ENCODE measurements around the gene PILRA. TPM values are rescaled to one million over a fixed set of nuclear protein-coding genes. Genes with fewer than 3 reads are reported as not detected.
A peak's percentile ranks its signal among the peaks of the same experiment; 100 is the strongest.

The PILRA gene
- total and polyA plus RNA-seq, 2 of the 13 experiments (the other 11 are each of a cell fraction or from before 2014, with no cell fraction given) = 0.13 to 1.3 TPM

GRCh38 chr7:100435401-100436304, 62.4 kb downstream of the PILRA start (continued):
- TF ChIP-seq SPEN (CRISPR knock-in tag; IDR thresholded peaks at IDR 0.05; ENCODE audit: low read depth) (no peak; the same call in 1 of the 2 replicates), ATF7 (IDR thresholded peaks at IDR 0.05) (no peak), ATF7 (CRISPR knock-in tag; IDR thresholded peaks at IDR 0.05) (no peak), ZNF570 (CRISPR knock-in tag; IDR thresholded peaks at IDR 0.05; ENCODE audit: borderline replicate concordance) (no peak), TBP (CRISPR knock-in tag; IDR thresholded peaks at IDR 0.05) (no peak), REXO4 (CRISPR knock-in tag; IDR thresholded peaks at IDR 0.05; ENCODE audit: borderline replicate concordance) (no peak), SCMH1 (CRISPR knock-in tag; IDR thresholded peaks at IDR 0.05; ENCODE audit: borderline replicate concordance) (no peak), ZFP37 (CRISPR knock-in tag; IDR thresholded peaks at IDR 0.05; ENCODE audit: borderline replicate concordance) (0 out of 2 replicates have a peak, but pooled peaks have one; percentile 38), ZBTB25 (CRISPR knock-in tag; IDR thresholded peaks at IDR 0.05) (no peak), RFXAP (CRISPR knock-in tag; IDR thresholded peaks at IDR 0.05; ENCODE audit: borderline replicate concordance) (no peak), LRRFIP1 (CRISPR knock-in tag; conservative IDR thresholded peaks at IDR 0.05) (no peak), ZNF737 (CRISPR knock-in tag; IDR thresholded peaks at IDR 0.05; ENCODE audit: borderline replicate concordance) (no peak), MAX (IDR thresholded peaks at IDR 0.05) (no peak), ZNF430 (CRISPR knock-in tag; IDR thresholded peaks at IDR 0.05) (no peak), DDIT3 (CRISPR knock-in tag; IDR thresholded peaks at IDR 0.05) (no peak), IRF2 (CRISPR knock-in tag; IDR thresholded peaks at IDR 0.05) (0 out of 2 replicates have a peak, but pooled peaks have one; percentile 9)
- TF ChIP-seq, protein P1, sequence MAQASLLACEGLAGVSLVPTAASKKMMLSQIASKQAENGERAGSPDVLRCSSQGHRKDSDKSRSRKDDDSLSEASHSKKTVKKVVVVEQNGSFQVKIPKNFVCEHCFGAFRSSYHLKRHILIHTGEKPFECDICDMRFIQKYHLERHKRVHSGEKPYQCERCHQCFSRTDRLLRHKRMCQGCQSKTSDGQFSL (CRISPR knock-in tag; IDR thresholded peaks at IDR 0.05) = no peak
- TF ChIP-seq, protein P2, sequence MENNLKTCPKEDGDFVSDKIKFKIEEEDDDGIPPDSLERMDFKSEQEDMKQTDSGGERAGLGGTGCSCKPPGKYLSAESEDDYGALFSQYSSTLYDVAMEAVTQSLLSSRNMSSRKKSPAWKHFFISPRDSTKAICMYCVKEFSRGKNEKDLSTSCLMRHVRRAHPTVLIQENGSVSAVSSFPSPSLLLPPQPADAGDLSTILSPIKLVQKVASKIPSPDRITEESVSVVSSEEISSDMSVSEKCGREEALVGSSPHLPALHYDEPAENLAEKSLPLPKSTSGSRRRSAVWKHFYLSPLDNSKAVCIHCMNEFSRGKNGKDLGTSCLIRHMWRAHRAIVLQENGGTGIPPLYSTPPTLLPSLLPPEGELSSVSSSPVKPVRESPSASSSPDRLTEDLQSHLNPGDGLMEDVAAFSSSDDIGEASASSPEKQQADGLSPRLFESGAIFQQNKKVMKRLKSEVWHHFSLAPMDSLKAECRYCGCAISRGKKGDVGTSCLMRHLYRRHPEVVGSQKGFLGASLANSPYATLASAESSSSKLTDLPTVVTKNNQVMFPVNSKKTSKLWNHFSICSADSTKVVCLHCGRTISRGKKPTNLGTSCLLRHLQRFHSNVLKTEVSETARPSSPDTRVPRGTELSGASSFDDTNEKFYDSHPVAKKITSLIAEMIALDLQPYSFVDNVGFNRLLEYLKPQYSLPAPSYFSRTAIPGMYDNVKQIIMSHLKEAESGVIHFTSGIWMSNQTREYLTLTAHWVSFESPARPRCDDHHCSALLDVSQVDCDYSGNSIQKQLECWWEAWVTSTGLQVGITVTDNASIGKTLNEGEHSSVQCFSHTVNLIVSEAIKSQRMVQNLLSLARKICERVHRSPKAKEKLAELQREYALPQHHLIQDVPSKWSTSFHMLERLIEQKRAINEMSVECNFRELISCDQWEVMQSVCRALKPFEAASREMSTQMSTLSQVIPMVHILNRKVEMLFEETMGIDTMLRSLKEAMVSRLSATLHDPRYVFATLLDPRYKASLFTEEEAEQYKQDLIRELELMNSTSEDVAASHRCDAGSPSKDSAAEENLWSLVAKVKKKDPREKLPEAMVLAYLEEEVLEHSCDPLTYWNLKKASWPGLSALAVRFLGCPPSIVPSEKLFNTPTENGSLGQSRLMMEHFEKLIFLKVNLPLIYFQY (CRISPR knock-in tag; IDR thresholded peaks at IDR 0.05; ENCODE audit: borderline replicate concordance) = no peak
- TF ChIP-seq, protein P3, sequence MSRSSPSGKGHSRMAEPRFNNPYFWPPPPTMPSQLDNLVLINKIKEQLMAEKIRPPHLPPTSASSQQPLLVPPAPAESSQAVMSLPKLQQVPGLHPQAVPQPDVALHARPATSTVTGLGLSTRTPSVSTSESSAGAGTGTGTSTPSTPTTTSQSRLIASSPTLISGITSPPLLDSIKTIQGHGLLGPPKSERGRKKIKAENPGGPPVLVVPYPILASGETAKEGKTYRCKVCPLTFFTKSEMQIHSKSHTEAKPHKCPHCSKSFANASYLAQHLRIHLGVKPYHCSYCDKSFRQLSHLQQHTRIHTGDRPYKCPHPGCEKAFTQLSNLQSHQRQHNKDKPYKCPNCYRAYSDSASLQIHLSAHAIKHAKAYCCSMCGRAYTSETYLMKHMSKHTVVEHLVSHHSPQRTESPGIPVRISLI (CRISPR knock-in tag; IDR thresholded peaks at IDR 0.05; ENCODE audit: borderline replicate concordance) = no peak

All from HepG2 (cell line).